HEK293T (cell line): Measurements from ENCODE around the gene CCDC34.

ENCODE experiments used
- CTCF ChIA-PET: fragments of 350-600 bp; formaldehyde crosslinking; extraction: SDS; loops from one replicate; lab custom pipeline; 2021; ENCODE audit warnings: antibody characterized with exemption, inconsistent platforms; lab: Yijun Ruan, JAX
- POLR2A ChIA-PET: fragments of 350-600 bp; formaldehyde crosslinking; extraction: SDS; loops from one replicate; lab custom pipeline; 2020; ENCODE audit warnings: antibody characterized with exemption, inconsistent platforms; lab: Yijun Ruan, JAX
- DNase-seq: peaks from one replicate; pipeline ENCODE4 v3.0.0; 2012; ENCODE audit warnings: mixed read lengths; ENCODE audit errors: extremely low spot score
- ARNT ChIP-seq: fragments of 450-650 bp; IDR thresholded peaks from 2 replicates; pipeline ENCODE4 v1.6.1; 2017; ENCODE audit warnings: mild to moderate bottlenecking
- BHLHE40 ChIP-seq: fragments of 450-650 bp; IDR thresholded peaks from 2 replicates; pipeline ENCODE4 v1.6.1; 2016; ENCODE audit warnings: mild to moderate bottlenecking, moderate library complexity, borderline replicate concordance
- CTBP1 ChIP-seq: fragments of 450-650 bp; IDR thresholded peaks from 2 replicates; pipeline ENCODE4 v1.6.1; 2016; ENCODE audit warnings: borderline replicate concordance
- ELF4 ChIP-seq: fragments of 450-650 bp; IDR thresholded peaks from 2 replicates; pipeline ENCODE4 v1.6.1; 2017; ENCODE audit warnings: antibody characterized with exemption
- FOXA1 ChIP-seq: fragments of 450-650 bp; IDR thresholded peaks from 2 replicates; pipeline ENCODE4 v1.6.1; 2016; ENCODE audit warnings: mild to moderate bottlenecking
- FOXK2 ChIP-seq: fragments of 450-650 bp; IDR thresholded peaks from 2 replicates; pipeline ENCODE4 v1.6.1; 2016; ENCODE audit warnings: mild to moderate bottlenecking
- FOXM1 ChIP-seq: fragments of 450-650 bp; IDR thresholded peaks from 2 replicates; pipeline ENCODE4 v1.6.1; 2017; ENCODE audit warnings: mild to moderate bottlenecking, borderline replicate concordance
- HDGF ChIP-seq: fragments of 450-650 bp; IDR thresholded peaks from 2 replicates; pipeline ENCODE4 v1.6.1; 2017; ENCODE audit warnings: antibody characterized with exemption, borderline replicate concordance
- L3MBTL2 ChIP-seq: fragments of 450-650 bp; conservative IDR thresholded peaks from 2 replicates; pipeline ENCODE4 v1.6.1; 2016; ENCODE audit warnings: mild to moderate bottlenecking
- LEF1 ChIP-seq: fragments of 450-650 bp; IDR thresholded peaks from 2 replicates; pipeline ENCODE4 v1.6.1; 2017; ENCODE audit warnings: mild to moderate bottlenecking, borderline replicate concordance
- NFRKB ChIP-seq: fragments of 450-650 bp; IDR thresholded peaks from 2 replicates; pipeline ENCODE4 v1.6.1; 2016; ENCODE audit warnings: mild to moderate bottlenecking, moderate library complexity
- SP1 ChIP-seq: fragments of 450-650 bp; IDR thresholded peaks from 2 replicates; pipeline ENCODE4 v1.6.1; 2017
- SUZ12 ChIP-seq: fragments of 450-650 bp; IDR thresholded peaks from 2 replicates; pipeline ENCODE4 v1.6.1; 2016; ENCODE audit warnings: mild to moderate bottlenecking
- TARDBP ChIP-seq: fragments of 450-650 bp; IDR thresholded peaks from 2 replicates; pipeline ENCODE4 v1.6.1; 2016
- ZNF384 ChIP-seq: fragments of 450-650 bp; IDR thresholded peaks from 2 replicates; pipeline ENCODE4 v1.6.1; 2016
- TF ChIP-seq, protein P1 (sequence below): fragments of 450-650 bp; IDR thresholded peaks from 2 replicates; pipeline ENCODE4 v1.6.1; 2016

Gene CCDC34

DNA sequence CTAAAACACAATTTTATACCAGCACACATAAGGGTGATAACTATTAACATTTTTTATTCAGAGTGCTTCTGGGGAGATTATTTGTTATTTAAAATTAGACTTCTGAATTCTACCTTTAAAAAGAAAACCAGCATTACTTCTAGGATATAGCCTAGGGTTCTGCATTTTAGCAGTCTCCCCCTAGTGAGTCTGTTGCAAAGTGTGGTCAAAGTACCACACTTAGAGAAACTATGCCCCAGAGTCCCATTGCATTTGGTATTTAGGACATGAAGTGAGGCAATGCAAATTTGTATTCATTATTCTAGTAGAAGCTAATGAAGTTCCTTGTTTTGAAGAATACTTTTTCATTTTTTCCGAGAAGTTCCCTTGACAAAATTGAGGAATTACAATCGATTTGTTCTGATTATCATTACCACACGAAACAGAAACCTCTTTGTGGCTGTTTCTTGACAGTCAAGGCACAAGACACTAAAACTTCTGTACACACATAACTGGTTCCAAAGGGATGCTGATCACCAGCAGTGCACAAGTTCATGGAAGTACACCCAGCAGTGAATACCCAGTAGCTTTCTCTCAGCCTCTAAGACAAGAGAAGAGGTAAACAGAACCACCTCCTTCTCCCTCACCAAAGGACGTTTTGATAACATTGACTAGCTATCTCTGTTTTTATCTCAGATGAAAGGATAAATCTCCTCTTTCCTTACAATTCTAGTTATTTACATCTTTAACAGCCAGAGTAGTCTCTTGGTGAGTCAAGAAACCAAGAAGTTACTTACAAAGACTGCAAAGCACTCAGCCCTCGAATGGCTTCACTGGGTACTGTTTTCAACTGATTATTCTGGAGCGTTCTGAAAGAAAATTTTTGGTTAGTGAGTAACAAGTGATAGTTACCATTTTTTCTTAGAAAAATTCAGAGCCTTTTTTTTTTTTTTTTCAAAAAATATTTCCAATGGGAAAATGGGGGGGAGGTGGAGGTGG is 27.6 kb upstream of the CCDC34 start:
- TF ChIP-seq FOXA1 (no peak), NFRKB (no peak), HDGF (no peak), LEF1 (no peak), ARNT (no peak), FOXK2 (no peak), L3MBTL2 (no peak), CTBP1 (no peak), ZNF384 (no peak), SUZ12 (no peak), ELF4 (no peak), BHLHE40 (no peak), TARDBP (no peak), SP1 (no peak), FOXM1 (no peak)
- TF ChIP-seq, protein P1, sequence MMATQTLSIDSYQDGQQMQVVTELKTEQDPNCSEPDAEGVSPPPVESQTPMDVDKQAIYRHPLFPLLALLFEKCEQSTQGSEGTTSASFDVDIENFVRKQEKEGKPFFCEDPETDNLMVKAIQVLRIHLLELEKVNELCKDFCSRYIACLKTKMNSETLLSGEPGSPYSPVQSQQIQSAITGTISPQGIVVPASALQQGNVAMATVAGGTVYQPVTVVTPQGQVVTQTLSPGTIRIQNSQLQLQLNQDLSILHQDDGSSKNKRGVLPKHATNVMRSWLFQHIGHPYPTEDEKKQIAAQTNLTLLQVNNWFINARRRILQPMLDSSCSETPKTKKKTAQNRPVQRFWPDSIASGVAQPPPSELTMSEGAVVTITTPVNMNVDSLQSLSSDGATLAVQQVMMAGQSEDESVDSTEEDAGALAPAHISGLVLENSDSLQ = no peak
- POLR2A ChIA-PET = interaction anchor here (1.3 kb wide), 1 partner anchor 27 kb away, joined by 4 read pairs; the partner anchor contains the start of gene CCDC34
- DNase-seq = no peak
- CTCF ChIA-PET = interaction anchor here (0.7 kb wide), 1 partner anchor 11 kb away, joined by 4 read pairs; no protein-coding TSS in a partner anchor

DNA sequence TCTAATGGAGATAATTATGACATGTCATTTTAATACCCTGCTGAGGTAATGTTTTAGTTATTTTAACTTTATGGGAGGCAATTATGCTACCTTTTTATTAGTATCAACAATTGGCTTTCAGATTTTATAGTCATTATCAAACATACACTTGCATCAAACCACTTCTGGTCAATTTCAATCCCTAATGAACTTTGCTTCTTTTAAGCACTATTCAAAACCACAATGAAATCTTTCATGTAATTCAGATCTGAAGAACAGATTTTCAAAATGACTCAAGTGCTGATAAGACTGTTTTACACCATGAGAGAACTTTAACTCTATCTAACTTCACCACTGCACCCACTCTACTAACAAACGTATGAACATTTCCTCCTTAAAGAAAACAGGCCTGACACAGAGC is 25.9 kb upstream of the CCDC34 start:
- no peak for DNase-seq
- ChIA-PET POLR2A (no interaction called here), CTCF (no interaction called here)
- TF ChIP-seq, protein P1 = peak; percentile 49; the same call in 1 of the 2 replicates
- no peak for TF ChIP-seq ELF4

DNA sequence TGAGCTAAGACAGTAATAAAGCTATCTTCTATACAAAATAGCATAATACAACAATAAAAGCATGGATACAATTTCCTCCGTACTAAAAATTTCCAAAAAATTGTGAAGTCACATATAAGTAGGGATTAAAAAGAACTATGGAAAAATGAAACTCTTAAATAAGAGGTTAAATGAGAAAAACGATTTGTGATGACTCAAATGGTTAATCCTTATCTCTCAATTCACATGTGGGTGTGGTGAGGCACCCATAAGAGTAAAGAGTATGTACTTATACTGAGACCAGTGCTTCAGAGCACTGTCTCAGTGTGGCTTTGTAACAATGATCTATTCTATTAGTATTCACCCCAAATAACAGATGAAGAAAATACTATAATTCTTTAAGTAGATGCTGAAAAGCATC is 25.0 kb upstream of the CCDC34 start:
- TF ChIP-seq TARDBP (no peak), SUZ12 (no peak), SP1 (no peak), CTBP1 (no peak), FOXK2 (no peak), BHLHE40 (no peak), NFRKB (no peak), ARNT (no peak), ZNF384 (no peak), FOXA1 (no peak), LEF1 (no peak), ELF4 (no peak), L3MBTL2 (no peak), HDGF (no peak), FOXM1 (no peak)
- TF ChIP-seq, protein P1 = no peak
- ChIA-PET CTCF (no interaction called here), POLR2A (no interaction called here)
- DNase-seq = no peak

DNA sequence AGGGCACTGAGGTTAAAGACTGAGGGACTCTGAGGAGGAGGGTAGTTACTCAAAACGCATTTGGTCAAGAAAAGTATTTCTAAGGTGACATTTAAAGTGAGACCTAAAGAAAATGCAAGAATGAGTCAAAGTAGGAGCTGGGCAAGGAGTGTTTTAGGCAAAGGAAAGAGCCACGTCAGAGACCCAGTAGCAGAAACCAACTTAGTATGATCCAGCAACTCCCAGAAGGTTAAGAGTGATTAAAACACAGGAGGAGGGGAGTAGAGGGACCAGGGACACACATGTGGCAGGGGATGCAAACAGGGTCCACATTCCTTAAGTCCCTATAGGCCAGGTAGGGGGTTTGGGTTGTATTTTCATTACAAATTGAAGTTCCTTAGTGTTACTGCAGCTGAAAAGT is 24.3 kb upstream of the CCDC34 start:
- DNase-seq = no peak
- ChIA-PET CTCF (interaction anchor here (0.7 kb wide), 1 partner anchor 177 kb away, joined by 3 read pairs; no protein-coding TSS in a partner anchor), POLR2A (no interaction called here)
- no peak for TF ChIP-seq SUZ12
- TF ChIP-seq BHLHE40 = no peak
- no peak for TF ChIP-seq NFRKB
- TF ChIP-seq LEF1 = no peak

DNA sequence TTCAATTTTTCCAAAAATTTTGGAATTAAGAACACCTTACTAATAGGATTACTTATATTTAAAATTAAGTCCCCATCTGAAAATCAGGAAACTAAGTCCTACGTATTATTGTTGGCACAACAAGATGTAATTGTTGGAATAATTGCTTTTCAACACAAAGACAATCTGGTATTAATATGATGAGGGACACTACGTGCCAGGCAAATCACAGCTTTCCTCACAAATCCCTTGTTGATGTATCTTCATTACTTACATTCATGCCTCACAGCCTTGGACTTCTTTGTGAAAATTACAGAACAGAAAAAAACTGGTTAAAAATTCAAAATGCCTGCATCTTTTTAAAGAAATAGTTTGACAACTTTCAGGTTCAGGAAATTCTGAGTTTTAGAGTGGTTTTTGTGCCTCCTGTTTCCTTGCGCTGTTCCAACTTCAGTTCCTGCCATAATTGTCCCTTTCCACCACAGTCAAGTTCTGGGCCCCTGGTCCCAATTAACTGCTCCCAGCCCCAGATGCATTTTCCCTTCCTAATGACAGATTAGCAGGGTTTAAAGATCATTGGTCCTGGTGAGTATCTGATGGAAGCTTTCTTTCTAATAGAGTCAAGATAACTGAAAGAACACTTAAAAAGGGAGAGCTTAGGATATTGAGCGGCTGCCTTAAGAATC is 23.3 kb upstream of the CCDC34 start:
- no peak for TF ChIP-seq HDGF
- TF ChIP-seq TARDBP = no peak
- ChIA-PET POLR2A (no interaction called here), CTCF (interaction anchor here (0.6 kb wide), 1 partner anchor 13 kb away, joined by 3 read pairs; no protein-coding TSS in a partner anchor)
- DNase-seq = no peak

DNA sequence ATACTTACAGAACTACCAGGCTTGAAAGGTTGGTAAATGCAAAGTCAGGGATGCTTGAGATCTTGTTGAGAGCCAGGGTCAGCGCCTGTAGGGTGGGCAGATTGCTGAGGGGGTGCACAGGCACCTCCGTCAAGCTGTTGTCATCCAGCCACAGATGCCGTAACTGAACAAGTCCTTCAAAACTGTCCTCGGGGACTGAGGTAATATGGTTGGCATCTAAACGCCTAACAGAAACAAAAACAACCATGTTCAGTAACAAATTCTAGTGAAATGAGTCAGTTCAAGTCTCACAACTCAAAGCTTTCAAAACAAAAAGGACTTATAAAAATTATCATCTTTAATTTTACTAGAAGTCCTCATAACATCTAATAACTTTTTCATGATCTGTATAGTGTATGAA is 22.2 kb upstream of the CCDC34 start:
- TF ChIP-seq NFRKB = no peak
- TF ChIP-seq, protein P1 = no peak
- no peak for TF ChIP-seq ARNT
- no peak for TF ChIP-seq SP1
- no peak for TF ChIP-seq FOXK2
- no peak for TF ChIP-seq SUZ12
- TF ChIP-seq CTBP1 = no peak
- no peak for TF ChIP-seq LEF1
- TF ChIP-seq TARDBP = no peak
- no peak for TF ChIP-seq HDGF
- no peak for TF ChIP-seq ZNF384
- TF ChIP-seq FOXA1 = no peak
- TF ChIP-seq L3MBTL2 = no peak
- TF ChIP-seq ELF4 = no peak
- no peak for TF ChIP-seq FOXM1
- TF ChIP-seq BHLHE40 = no peak
- no peak for DNase-seq
- CTCF ChIA-PET = interaction anchor here (1.4 kb wide), 1 partner anchor 202 kb away, joined by 3 read pairs; no protein-coding TSS in a partner anchor
- POLR2A ChIA-PET = no interaction called here
